ENCODE data around the gene MAP2K3. TPM values are rescaled to one million over a fixed set of nuclear protein-coding genes. Genes with fewer than 3 reads are reported as not detected.
A peak's percentile ranks its signal among the peaks of the same experiment; 100 is the strongest.

The MAP2K3 gene
- total RNA-seq, 1 experiment from 2014 or later = 50.9 TPM

DNA sequence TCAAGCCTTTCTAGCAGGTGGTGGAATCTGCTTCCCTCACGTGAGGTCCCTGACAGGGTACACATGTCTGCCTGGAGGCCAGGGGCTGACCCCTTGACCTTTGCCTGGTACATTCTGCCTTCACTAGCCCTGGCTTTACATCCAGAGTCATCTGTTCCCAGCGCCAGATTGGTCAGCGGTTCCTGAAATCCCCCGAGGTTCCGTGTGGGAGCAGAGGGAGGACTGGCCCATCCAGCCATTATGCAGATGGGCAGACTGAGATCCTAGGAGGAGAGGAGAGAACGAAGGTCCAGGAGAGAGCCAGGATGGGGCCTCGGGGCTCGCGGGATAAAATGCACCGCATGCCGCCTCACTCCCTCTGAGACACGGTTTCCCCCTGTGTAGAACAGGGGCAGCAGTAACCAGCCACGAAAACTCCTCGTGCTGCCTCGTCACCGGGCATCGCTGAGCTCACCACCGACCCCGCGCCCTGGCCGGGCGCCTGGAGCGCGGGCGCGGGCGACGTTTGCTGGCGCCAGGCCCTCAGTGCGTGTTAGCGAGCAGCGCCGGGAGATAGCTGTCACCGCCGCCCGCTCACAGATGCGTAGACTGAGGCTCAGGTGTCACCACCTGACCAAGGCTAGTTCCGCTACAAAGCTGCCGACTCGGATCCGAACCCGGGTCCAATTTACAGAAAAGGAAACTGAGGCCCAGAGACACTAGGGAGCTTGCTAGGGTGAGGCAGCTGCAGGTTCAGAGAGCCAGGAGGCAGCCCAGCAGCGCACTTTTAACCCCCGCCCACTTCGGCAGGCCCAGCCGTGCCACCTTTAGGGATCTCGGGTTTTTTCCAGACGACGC, 811 bp upstream of the MAP2K3 start:
- H3K36me3 ChIP-seq (ENCODE audit: control insufficient read depth, insufficient read depth, low read length) = no peaks in the 10 kb centered on the region
- Mint-ChIP-seq H3K4me1 (ENCODE audit: low read depth, unreplicated experiment) (peaks cover 24% of the 10 kb centered on the region), H3K4me3 (ENCODE audit: unreplicated experiment) (peak overlapping the region; percentile 89), H3K27me3 (ENCODE audit: insufficient read depth, unreplicated experiment) (no peaks in the 10 kb centered on the region), H3K36me3 (ENCODE audit: insufficient read depth, unreplicated experiment) (peaks cover 12% of the 10 kb centered on the region), H3K27ac (ENCODE audit: unreplicated experiment) (no peak overlapping the region), H3K9me3 (ENCODE audit: unreplicated experiment) (no peaks in the 10 kb centered on the region)
- peak overlapping the region; percentile 49 for H3K4me3 ChIP-seq (ENCODE audit: low read depth, low read length)
- no peaks in the 10 kb centered on the region; the same call in 1 of the 2 replicates for H3K27me3 ChIP-seq (replicated peaks; ENCODE audit: control insufficient read depth, insufficient read depth, low read length)
- no peak for DNase-seq
- ChIA-PET POLR2A (no interaction called here), CTCF (interaction anchor here (0.6 to 0.7 kb wide), 2 partner anchors 36 to 229 kb away, joined by 3 read pairs; no protein-coding TSS in a partner anchor)
- H3K9me3 ChIP-seq = no peaks in the 10 kb centered on the region
- BruUV-seq (replicated peaks) = no TSS peak
- intact Hi-C loops (cut with micrococcal nuclease; ENCODE audit: unreplicated experiment) = loop anchor here (1.0 to 10.0 kb wide), 4 partner anchors 39 to 228 kb away; partner anchors contain the start of genes DHRS7B and KCNJ12
- TF ChIP-seq, protein P1, sequence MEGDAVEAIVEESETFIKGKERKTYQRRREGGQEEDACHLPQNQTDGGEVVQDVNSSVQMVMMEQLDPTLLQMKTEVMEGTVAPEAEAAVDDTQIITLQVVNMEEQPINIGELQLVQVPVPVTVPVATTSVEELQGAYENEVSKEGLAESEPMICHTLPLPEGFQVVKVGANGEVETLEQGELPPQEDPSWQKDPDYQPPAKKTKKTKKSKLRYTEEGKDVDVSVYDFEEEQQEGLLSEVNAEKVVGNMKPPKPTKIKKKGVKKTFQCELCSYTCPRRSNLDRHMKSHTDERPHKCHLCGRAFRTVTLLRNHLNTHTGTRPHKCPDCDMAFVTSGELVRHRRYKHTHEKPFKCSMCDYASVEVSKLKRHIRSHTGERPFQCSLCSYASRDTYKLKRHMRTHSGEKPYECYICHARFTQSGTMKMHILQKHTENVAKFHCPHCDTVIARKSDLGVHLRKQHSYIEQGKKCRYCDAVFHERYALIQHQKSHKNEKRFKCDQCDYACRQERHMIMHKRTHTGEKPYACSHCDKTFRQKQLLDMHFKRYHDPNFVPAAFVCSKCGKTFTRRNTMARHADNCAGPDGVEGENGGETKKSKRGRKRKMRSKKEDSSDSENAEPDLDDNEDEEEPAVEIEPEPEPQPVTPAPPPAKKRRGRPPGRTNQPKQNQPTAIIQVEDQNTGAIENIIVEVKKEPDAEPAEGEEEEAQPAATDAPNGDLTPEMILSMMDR (IDR thresholded peaks at IDR 0.05; ENCODE audit: insufficient read depth in 1 of 2, low read depth in 1 of 2, low read length in 1 of 2, severe bottlenecking in 1 of 2, unreplicated experiment in 1 of 2) = no peak
- peaks cover 22% of the 10 kb centered on the region for H3K4me1 ChIP-seq

DNA sequence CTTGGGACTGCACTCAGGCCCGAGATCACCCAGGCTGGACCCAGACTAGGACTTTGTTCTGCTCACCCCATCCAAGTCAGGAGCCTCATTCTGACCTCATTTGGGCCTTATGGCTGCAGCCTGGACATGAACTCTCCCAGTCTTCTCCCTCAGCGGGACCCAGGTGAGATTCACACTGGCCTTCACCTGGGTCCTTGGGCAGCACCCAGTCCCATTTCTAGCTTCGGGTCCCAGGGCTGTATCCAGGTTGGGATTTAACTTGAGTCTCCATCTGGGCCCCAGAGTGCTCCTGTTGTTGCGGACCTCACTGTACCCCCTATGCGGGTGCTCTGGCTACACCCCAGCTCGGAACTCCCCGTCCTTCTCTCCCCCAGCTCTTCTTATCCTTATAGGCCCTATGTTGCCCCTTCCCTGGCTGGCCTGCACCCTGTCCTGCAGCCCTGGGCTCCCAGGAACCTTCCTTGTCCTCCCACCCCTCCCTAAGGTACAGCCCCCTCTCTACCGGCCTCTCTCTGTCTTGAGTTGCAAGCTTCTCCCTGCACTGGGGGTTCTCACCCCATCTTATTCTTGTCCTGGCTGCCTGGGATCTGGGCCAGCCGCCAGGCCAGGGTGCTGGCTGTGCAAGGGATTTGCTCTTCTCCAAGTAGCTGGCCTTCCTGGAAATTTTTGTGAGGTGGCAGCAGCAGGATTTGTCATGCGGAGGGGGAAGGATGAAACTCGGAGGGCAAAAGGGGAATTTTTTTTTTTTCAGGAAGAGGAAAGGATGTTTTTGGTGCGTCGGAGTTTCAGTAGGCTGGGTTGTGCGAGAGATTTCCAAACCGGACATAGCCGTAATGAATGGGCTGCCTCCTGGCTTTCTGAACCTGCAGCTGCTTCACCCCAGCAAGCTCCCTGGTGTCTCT, 904 bp downstream of the MAP2K3 start:
- H3K27me3 ChIP-seq (replicated peaks; ENCODE audit: control insufficient read depth, insufficient read depth, low read length) = no peaks in the 10 kb centered on the region
- BruUV-seq (replicated peaks) = no TSS peak
- H3K9me3 ChIP-seq = no peaks in the 10 kb centered on the region
- intact Hi-C loops (cut with micrococcal nuclease; ENCODE audit: unreplicated experiment) = loop anchor here (2.0 to 10.0 kb wide), 2 partner anchors 89 to 159 kb away; partner anchors contain the start of genes DHRS7B and KCNJ12
- Mint-ChIP-seq H3K4me1 (ENCODE audit: low read depth, unreplicated experiment) (peaks cover 17% of the 10 kb centered on the region), H3K4me3 (ENCODE audit: unreplicated experiment) (peak overlapping the region; percentile 89), H3K27me3 (ENCODE audit: insufficient read depth, unreplicated experiment) (no peaks in the 10 kb centered on the region), H3K27ac (ENCODE audit: unreplicated experiment) (peak overlapping the region; percentile 70), H3K36me3 (ENCODE audit: insufficient read depth, unreplicated experiment) (peaks cover 12% of the 10 kb centered on the region), H3K9me3 (ENCODE audit: unreplicated experiment) (no peaks in the 10 kb centered on the region)
- no peaks in the 10 kb centered on the region for H3K36me3 ChIP-seq (ENCODE audit: control insufficient read depth, insufficient read depth, low read length)
- DNase-seq = no peak
- H3K4me1 ChIP-seq = peaks cover 22% of the 10 kb centered on the region
- peak overlapping the region; percentile 83 for H3K4me3 ChIP-seq (ENCODE audit: low read depth, low read length)
- TF ChIP-seq, protein P1 (IDR thresholded peaks at IDR 0.05; ENCODE audit: insufficient read depth in 1 of 2, low read depth in 1 of 2, low read length in 1 of 2, severe bottlenecking in 1 of 2, unreplicated experiment in 1 of 2) = no peak
- CTCF ChIA-PET = no interaction called here
- POLR2A ChIA-PET = interaction anchor here (1.9 kb wide), 1 partner anchor 172 kb away, joined by 7 read pairs; no protein-coding TSS in a partner anchor
